ENCODE data around the gene RCE1.

RCE1 gene

GRCh38 chr11:66834539-66834845, 8.7 kb upstream of the RCE1 start:
- DNase-seq (ENCODE audit: insufficient read length) (no peak), FAIRE-seq (no peak)
- TF ChIP-seq POLR2A (IDR thresholded peaks at IDR 0.05; ENCODE audit: low read depth, low read length) (no peak), TAF1 (IDR thresholded peaks at IDR 0.05; ENCODE audit: borderline replicate concordance, low read depth, low read length) (no peak), POLR2AphosphoS5 (IDR thresholded peaks at IDR 0.05; ENCODE audit: low read depth, low read length) (no peak)

GRCh38 chr11:66834943-66835342, 8.3 kb upstream of the RCE1 start:
- no peak for FAIRE-seq
- no peak for DNase-seq (ENCODE audit: insufficient read length)
- TF ChIP-seq POLR2A (IDR thresholded peaks at IDR 0.05; ENCODE audit: low read depth, low read length) (no peak), TAF1 (IDR thresholded peaks at IDR 0.05; ENCODE audit: borderline replicate concordance, low read depth, low read length) (no peak), POLR2AphosphoS5 (IDR thresholded peaks at IDR 0.05; ENCODE audit: low read depth, low read length) (no peak)

DNA sequence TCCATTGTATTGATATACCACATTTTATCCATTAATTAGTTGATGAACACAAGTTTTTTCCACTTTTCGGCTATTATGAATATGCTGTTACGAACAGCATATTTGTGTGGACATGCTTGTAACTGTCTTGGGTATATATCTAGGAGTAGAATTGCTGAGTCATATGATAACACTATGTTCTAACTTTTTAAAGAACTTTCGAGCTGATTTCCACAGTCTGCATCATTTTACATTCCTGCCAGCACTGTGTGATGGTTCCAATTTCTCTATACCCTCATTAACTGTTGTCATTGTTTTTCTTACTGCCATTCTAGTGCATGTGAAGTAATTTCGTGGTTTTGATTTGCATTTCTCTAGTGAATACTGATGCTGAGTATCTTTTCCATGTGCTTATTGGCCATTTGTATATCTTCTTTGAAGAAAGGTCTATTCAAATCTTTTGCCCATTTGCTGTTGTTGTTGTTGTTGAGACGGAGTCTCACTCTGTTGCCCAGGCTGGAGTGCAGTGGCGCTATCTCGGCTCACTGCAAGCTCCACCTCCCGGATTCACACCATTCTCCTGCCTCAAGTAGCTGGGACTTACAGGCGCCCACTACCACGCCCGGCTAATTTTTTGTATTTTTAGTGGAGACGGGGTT, 7.4 kb upstream of the RCE1 start:
- DNase-seq (ENCODE audit: insufficient read length): no peak
- no peak for FAIRE-seq
- TF ChIP-seq TAF1 (IDR thresholded peaks at IDR 0.05; ENCODE audit: borderline replicate concordance, low read depth, low read length) (no peak), POLR2AphosphoS5 (IDR thresholded peaks at IDR 0.05; ENCODE audit: low read depth, low read length) (no peak), POLR2A (IDR thresholded peaks at IDR 0.05; ENCODE audit: low read depth, low read length) (no peak)

DNA sequence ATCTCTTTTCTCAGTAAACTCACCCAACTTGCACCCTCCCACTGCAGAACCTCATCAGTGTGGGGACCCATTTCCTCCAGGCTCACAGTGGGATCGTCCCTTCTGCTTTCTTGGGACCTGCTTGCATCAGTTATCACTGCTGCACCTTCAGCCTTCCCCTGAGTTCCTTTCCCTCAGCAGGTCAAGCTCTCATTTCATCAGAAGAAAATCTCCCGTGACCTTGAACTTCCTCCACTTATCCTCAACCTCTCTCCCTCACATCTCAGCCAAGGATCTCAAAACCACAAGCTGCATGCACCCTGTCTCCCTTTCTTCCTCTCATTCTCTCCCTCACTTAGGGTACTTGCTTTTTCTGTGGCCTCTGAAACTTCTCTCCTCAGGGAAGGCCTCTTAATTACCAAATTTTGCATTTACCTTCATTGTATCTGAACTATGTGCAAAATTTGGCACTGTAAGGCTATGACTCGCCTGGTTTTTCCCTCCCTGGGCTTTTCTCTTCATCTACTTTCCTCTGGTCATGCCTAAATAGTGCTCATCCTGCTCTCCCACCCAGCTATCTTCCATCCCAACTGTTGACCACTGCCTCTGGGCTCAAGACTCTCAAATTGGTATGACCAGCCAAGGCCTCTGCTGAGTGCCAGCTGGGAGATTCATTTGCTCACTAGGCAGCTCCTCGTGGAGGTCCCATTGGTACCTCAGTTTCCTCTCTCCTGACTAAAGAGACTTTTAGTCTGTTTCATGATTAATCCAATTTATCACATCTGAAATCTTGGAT, 2.7 kb upstream of the RCE1 start:
- FAIRE-seq (no peak), DNase-seq (ENCODE audit: insufficient read length) (no peak)
- TF ChIP-seq TAF1 (IDR thresholded peaks at IDR 0.05; ENCODE audit: borderline replicate concordance, low read depth, low read length): no peak
- no peak; the same call in 1 of the 2 replicates for TF ChIP-seq POLR2AphosphoS5 (IDR thresholded peaks at IDR 0.05; ENCODE audit: low read depth, low read length)
- TF ChIP-seq POLR2A (IDR thresholded peaks at IDR 0.05; ENCODE audit: low read depth, low read length): no peak; the same call in 1 of the 2 replicates

GRCh38 chr11:66841861-66842260, 1.4 kb upstream of the RCE1 start:
- no peak for DNase-seq (ENCODE audit: insufficient read length)
- TF ChIP-seq TAF1 (IDR thresholded peaks at IDR 0.05; ENCODE audit: borderline replicate concordance, low read depth, low read length): no peak
- no peak for TF ChIP-seq POLR2AphosphoS5 (IDR thresholded peaks at IDR 0.05; ENCODE audit: low read depth, low read length)
- TF ChIP-seq POLR2A (IDR thresholded peaks at IDR 0.05; ENCODE audit: low read depth, low read length): peak; percentile 51; the same call in 1 of the 2 replicates
- FAIRE-seq: peak; percentile 65

- peak; percentile 13 for DNase-seq (ENCODE audit: insufficient read length)
- no peak for TF ChIP-seq POLR2AphosphoS5 (IDR thresholded peaks at IDR 0.05; ENCODE audit: low read depth, low read length)
- no peak for TF ChIP-seq TAF1 (IDR thresholded peaks at IDR 0.05; ENCODE audit: borderline replicate concordance, low read depth, low read length)
- no peak for TF ChIP-seq POLR2A (IDR thresholded peaks at IDR 0.05; ENCODE audit: low read depth, low read length)
- peak; percentile 67 for FAIRE-seq
Measured at GRCh38 chr11:66842501-66842895, 743 bp upstream of the RCE1 start.

GRCh38 chr11:66843776-66844495, 695 bp downstream of the RCE1 start:
- TF ChIP-seq POLR2A (IDR thresholded peaks at IDR 0.05; ENCODE audit: low read depth, low read length) (no peak), TAF1 (IDR thresholded peaks at IDR 0.05; ENCODE audit: borderline replicate concordance, low read depth, low read length) (no peak), POLR2AphosphoS5 (IDR thresholded peaks at IDR 0.05; ENCODE audit: low read depth, low read length) (no peak)
- no peak for FAIRE-seq
- DNase-seq (ENCODE audit: insufficient read length): peak; percentile 10

DNA sequence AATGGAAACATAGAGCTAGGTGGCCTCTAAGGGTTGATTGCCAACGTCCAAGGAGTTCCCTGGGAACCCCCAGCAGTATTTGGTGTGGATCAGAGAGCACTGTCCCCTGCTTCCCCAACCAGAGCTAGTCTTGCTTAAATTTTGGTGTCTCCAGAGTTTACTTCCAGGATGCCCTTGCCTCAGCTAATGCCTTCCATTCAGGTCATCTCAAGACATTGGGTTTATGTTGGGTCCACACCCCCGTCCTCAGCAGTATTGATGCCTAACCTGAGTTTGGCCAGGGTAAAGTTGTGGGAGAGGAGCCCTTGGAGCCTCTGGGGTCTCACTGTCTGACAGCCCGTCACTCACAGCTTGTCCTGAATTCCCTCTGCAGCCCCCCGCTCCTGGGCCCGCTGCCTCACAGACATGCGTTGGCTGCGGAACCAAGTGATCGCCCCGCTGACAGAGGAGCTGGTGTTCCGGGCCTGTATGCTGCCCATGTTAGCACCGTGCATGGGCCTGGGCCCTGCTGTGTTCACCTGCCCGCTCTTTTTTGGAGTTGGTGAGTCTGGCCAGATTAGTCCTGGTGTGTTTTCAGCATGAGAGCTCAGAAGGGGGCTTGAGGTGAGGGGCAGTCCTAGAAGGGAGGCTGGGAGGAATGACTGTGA, 1.4 kb downstream of the RCE1 start:
- FAIRE-seq: no peak
- no peak for TF ChIP-seq POLR2A (IDR thresholded peaks at IDR 0.05; ENCODE audit: low read depth, low read length)
- TF ChIP-seq TAF1 (IDR thresholded peaks at IDR 0.05; ENCODE audit: borderline replicate concordance, low read depth, low read length): no peak
- TF ChIP-seq POLR2AphosphoS5 (IDR thresholded peaks at IDR 0.05; ENCODE audit: low read depth, low read length): no peak
- DNase-seq (ENCODE audit: insufficient read length): no peak

GRCh38 chr11:66845143-66845875, 2.1 kb downstream of the RCE1 start:
- FAIRE-seq: no peak
- DNase-seq (ENCODE audit: insufficient read length): no peak
- TF ChIP-seq POLR2AphosphoS5 (IDR thresholded peaks at IDR 0.05; ENCODE audit: low read depth, low read length) (no peak), POLR2A (IDR thresholded peaks at IDR 0.05; ENCODE audit: low read depth, low read length) (no peak), TAF1 (IDR thresholded peaks at IDR 0.05; ENCODE audit: borderline replicate concordance, low read depth, low read length) (no peak)

DNA sequence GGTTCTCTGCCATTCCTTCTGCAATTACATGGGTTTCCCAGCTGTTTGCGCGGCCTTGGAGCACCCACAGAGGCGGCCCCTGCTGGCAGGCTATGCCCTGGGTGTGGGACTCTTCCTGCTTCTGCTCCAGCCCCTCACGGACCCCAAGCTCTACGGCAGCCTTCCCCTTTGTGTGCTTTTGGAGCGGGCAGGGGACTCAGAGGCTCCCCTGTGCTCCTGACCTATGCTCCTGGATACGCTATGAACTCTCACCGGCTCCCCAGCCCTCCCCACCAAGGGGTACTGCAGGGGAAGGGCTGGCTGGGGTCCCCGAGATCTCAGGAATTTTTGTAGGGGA, 2.6 kb downstream of the RCE1 start:
- DNase-seq (ENCODE audit: insufficient read length): no peak
- TF ChIP-seq POLR2A (IDR thresholded peaks at IDR 0.05; ENCODE audit: low read depth, low read length) (no peak), TAF1 (IDR thresholded peaks at IDR 0.05; ENCODE audit: borderline replicate concordance, low read depth, low read length) (no peak), POLR2AphosphoS5 (IDR thresholded peaks at IDR 0.05; ENCODE audit: low read depth, low read length) (no peak)
- FAIRE-seq: no peak

GRCh38 chr11:66846671-66847091, 3.4 kb downstream of the RCE1 start:
- TF ChIP-seq TAF1 (IDR thresholded peaks at IDR 0.05; ENCODE audit: borderline replicate concordance, low read depth, low read length) (no peak), POLR2A (IDR thresholded peaks at IDR 0.05; ENCODE audit: low read depth, low read length) (no peak), POLR2AphosphoS5 (IDR thresholded peaks at IDR 0.05; ENCODE audit: low read depth, low read length) (no peak)
- FAIRE-seq (no peak), DNase-seq (ENCODE audit: insufficient read length) (no peak)

All from GM12892 (cell line).